Heart left ventricle (tissue), 16 donors: ENCODE results near the gene TCAP. TPM values are rescaled to one million over a fixed set of nuclear protein-coding genes. Genes with fewer than 3 reads are reported as not detected.
"Not testable (repeated sequence)": the region's sequence is repeated elsewhere in the genome, so short reads cannot be mapped to it uniquely, and the experiment has no call there.

Experiments
- ATAC-seq, 4 donors: fragments of 200-7000 bp; cut with Tn5 transposase; one replicate each; pipeline ENCODE4 v1.9.1; 2020 to 2022; ENCODE audit warnings: moderate library complexity in 4 of 4, mild to moderate bottlenecking in 3 of 4, moderate number of reproducible peaks in 1 of 4
- DNase-seq, 5 donors: peaks; one replicate each; pipeline ENCODE4 v3.0.0-alpha.2; 2020
- H3K27ac ChIP-seq, 12 donors: fragments of 200-600 bp; sonication (generic) in 4 of 12; one replicate each; pipeline versions ENCODE4 v1.5.0 to v1.8.0; 2016 to 2022; ENCODE audit warnings: mild to moderate bottlenecking in 2 of 12
- H3K27me3 ChIP-seq, 9 donors: fragments of 200-600 bp; sonication (generic) in 2 of 9; one replicate each; pipeline versions ENCODE4 v1.5.1 to v1.8.0; 2016 to 2022; ENCODE audit warnings: mild to moderate bottlenecking in 3 of 9
- H3K36me3 ChIP-seq, 9 donors: fragments of 200-600 bp; sonication (generic) in 2 of 9; one replicate each; pipeline versions ENCODE4 v1.5.0 to v1.8.0; 2018 to 2022; ENCODE audit warnings: mild to moderate bottlenecking in 2 of 9
- H3K4me1 ChIP-seq, 12 donors: fragments of 200-600 bp; sonication (generic) in 4 of 12; one replicate each; pipeline versions ENCODE4 v1.5.0 to v1.8.0; 2016 to 2022; ENCODE audit warnings: mild to moderate bottlenecking in 3 of 12
- H3K4me3 ChIP-seq, 12 donors: fragments of 200-600 bp; sonication (generic) in 4 of 12; one replicate each; pipeline versions ENCODE4 v1.5.0 to v1.8.0; 2017 to 2022; ENCODE audit warnings: mild to moderate bottlenecking in 9 of 12, moderate library complexity in 4 of 12
- H3K9me3 ChIP-seq, 12 donors: fragments of 200-600 bp; sonication (generic) in 4 of 12; one replicate each; pipeline versions ENCODE4 v1.5.0 to v1.8.0; 2016 to 2022; ENCODE audit warnings: mild to moderate bottlenecking in 1 of 12
- CTCF ChIP-seq, 12 donors: fragments of 200-600 bp; sonication (generic) in 4 of 12; IDR thresholded peaks; one replicate each; pipeline versions ENCODE4 v1.5.0 to v1.8.0; 2018 to 2022; ENCODE audit warnings: antibody characterized with exemption in 12 of 12, mild to moderate bottlenecking in 5 of 12
- POLR2A ChIP-seq, 2 donors: fragments of 450-650 bp; IDR thresholded peaks; one replicate each; pipeline ENCODE4 v1.6.1; 2017; ENCODE audit warnings: antibody characterized with exemption in 2 of 2, mild to moderate bottlenecking in 2 of 2, moderate library complexity in 2 of 2
- WGBS, 4 donors: extraction: QIAGEN DNeasy Blood & Tissue Kit in 2 of 4; methylation state at CpG; one replicate each; pipeline versions ENCODE4 v1.1.5 to v1.1.7; 2013 to 2018; 5-methylcytosine and 5-hydroxymethylcytosine counted together
- intact Hi-C, 10 donors: fragments of 100-400 bp; cut with DNase I; formaldehyde crosslinking; loops; one replicate each; pipeline versions ENCODE4 v1.11.1 to v1.14.2; 2022
- polyA plus RNA-seq, 2 donors: library from polyadenylated mRNA; stranded (reverse); fragments of 200-250 nt; gene quantifications; one replicate each; pipeline ENCODE4 v1.2.3, GENCODE V29; 2013
- total RNA-seq, 9 donors: library from RNA; depleted of rRNA in 2 of 9; stranded (reverse); fragments of >200 nt in 2 of 9; fragmentation: NEBNext Ultra II Directional in 3 of 9; extraction: Animal tissue kit (Norgen Biotek cat#: 25700) in 3 of 9; gene quantifications; one replicate each; pipeline versions ENCODE4 v1.1.0 to v1.2.4, GENCODE V29; 2016 to 2023
- donor health status: ischemic (EF 13 %, LVEDD 7.1; RV severe dilation, severe dysfunction).
- donor health status: healthy with polysubstance abuse.
- donor health status: DM: no; HTN: yes; CAD: no.
- donor health status: DM: no; HTN: no; CAD: no.
- donor health status: ischemic (EF 25% LVEDD 6.9; RV normal size, moderate dysfunction).
- donor health status: ischemic (EF 25% LVEDD 5.7; RV mildly dilated, moderate dysfunction).
- donor health status: healthy.
- donor health status: DM: yes; HTN: yes; CAD: no.
- donor health status: ischemic (EF 35%, LVEDD 5.7; RV mildly dilated, moderate dysfunction).
- donor health status: nonischemic (EF 11% LVEDD 7.7; RV severe dilation, severe dysfunction).
- donor health status: DM: yes; HTN: yes; CAD: no.
- donor health status: PGD.
- donor health status: ischemic (EF 29% LVEDD 5.4; RV normal size, mild dysfunction).
- donor health status: nonischemic (EF 23%, LVEDD 6.1; RV moderate dilation, normal function).

TCAP gene
- total and polyA plus RNA-seq, 11 donors = 2,028 to 9,343 (median 4,137) TPM

GRCh38 chr17:39706921-39707337 is 41.8 kb downstream of the TCAP start:
- H3K36me3 ChIP-seq = peaks cover 0 to 51% (median 47%) of the 10 kb centered on the region in 9 donors
- peak in 1 of 5 donors; percentile 45 for DNase-seq
- TF ChIP-seq POLR2A (IDR thresholded peaks at IDR 0.05) = no peak
- no peak for TF ChIP-seq CTCF (IDR thresholded peaks at IDR 0.05)
- intact Hi-C loops = no loop called here
- 77 to 85% (median 83%) methylated on average over 7 of the region's 7 CpGs for WGBS, 4 donors
- no peaks in the 10 kb centered on the region for H3K9me3 ChIP-seq
- H3K4me3 ChIP-seq = no peak overlapping the region
- H3K4me1 ChIP-seq = peaks cover 0 to 50% (median 24%) of the 10 kb centered on the region in 12 donors
- H3K27me3 ChIP-seq = no peaks in the 10 kb centered on the region
- ATAC-seq = no peak
- H3K27ac ChIP-seq = peak overlapping the region in 2 of 12 donors; percentile 73 to 75

- peaks cover 0 to 76% (median 70%) of the 10 kb centered on the region in 9 donors for H3K36me3 ChIP-seq
- no peak for TF ChIP-seq POLR2A (IDR thresholded peaks at IDR 0.05)
- TF ChIP-seq CTCF (IDR thresholded peaks at IDR 0.05) = no peak
- intact Hi-C loops = no loop called here
- no peaks in the 10 kb centered on the region for H3K27me3 ChIP-seq
- H3K4me1 ChIP-seq = peaks cover 0 to 27% (median 19%) of the 10 kb centered on the region in 12 donors
- no peak for DNase-seq
- H3K27ac ChIP-seq = no peak overlapping the region
- H3K9me3 ChIP-seq = no peaks in the 10 kb centered on the region
- WGBS, 4 donors = 83 to 87% (median 86%) methylated on average over 14 of the region's 14 CpGs
- ATAC-seq = no peak
- no peak overlapping the region for H3K4me3 ChIP-seq
Measured at GRCh38 chr17:39709319-39709997, 44.3 kb downstream of the TCAP start.

- intact Hi-C loops = no loop called here
Measured at GRCh38 chr17:39709998-39710964, 45.1 kb downstream of the TCAP start.

GRCh38 chr17:39711071-39711470 is 45.9 kb downstream of the TCAP start:
- Histone ChIP-seq H3K4me1 (peaks cover 0 to 16% (median 5%) of the 10 kb centered on the region in 12 donors), H3K36me3 (peaks cover 0 to 90% (median 84%) of the 10 kb centered on the region in 9 donors)
- peak in 1 of 5 donors; percentile 10 for DNase-seq
- H3K4me3 ChIP-seq, ATAC-seq, H3K27me3 ChIP-seq, H3K27ac ChIP-seq, H3K9me3 ChIP-seq, intact Hi-C loops: not testable (repeated sequence)
- WGBS, 4 donors = 75 to 88% (median 85%) methylated on average over 11 of the region's 11 CpGs

More at GRCh38 chr17:39709998-39710964, 45.1 kb downstream of the TCAP start:
- no peak for ATAC-seq
- Histone ChIP-seq H3K27ac (no peak overlapping the region), H3K4me1 (peaks cover 0 to 19% (median 11%) of the 10 kb centered on the region in 12 donors), H3K36me3 (peaks cover 0 to 83% (median 76%) of the 10 kb centered on the region in 9 donors), H3K27me3 (no peaks in the 10 kb centered on the region), H3K9me3 (no peaks in the 10 kb centered on the region), H3K4me3 (no peak overlapping the region)
- 90 to 92% (median 91%) methylated on average over 15 to 20 of the region's 20 CpGs for WGBS, 4 donors
- DNase-seq = no peak
- no peak for TF ChIP-seq POLR2A (IDR thresholded peaks at IDR 0.05)
- no peak for TF ChIP-seq CTCF (IDR thresholded peaks at IDR 0.05)
